IMR-90 (cell line): ENCODE results near the gene ZNF785. TPM values are rescaled to one million over a fixed set of nuclear protein-coding genes. Genes with fewer than 3 reads are reported as not detected.
A peak's percentile ranks its signal among the peaks of the same experiment; 100 is the strongest.

Experiments used
- ATAC-seq: fragments of 200-7000 bp; cut with Tn5 transposase; 2 replicates; pipeline ENCODE4 v1.9.1; 2020; ENCODE audit warnings: low read depth, mild to moderate bottlenecking, moderate library complexity
- BruUV-seq: library from RNA; stranded (reverse); fragments of 400-500 nt; replicated peaks from 2 replicates; lab custom pipeline; 2021; lab: Mats Ljungman, UMichigan
- CTCF ChIA-PET: fragments of 300-600 bp; formaldehyde crosslinking; extraction: SDS; loops from one replicate; lab custom pipeline; 2021; ENCODE audit warnings: antibody characterized with exemption; lab: Yijun Ruan, JAX
- POLR2A ChIA-PET: fragments of 300-600 bp; sonication (Branson Sonifier 250); formaldehyde crosslinking; loops from one replicate; lab custom pipeline; 2022; ENCODE audit warnings: antibody characterized with exemption; ENCODE audit not compliant: unreplicated experiment; lab: Charles Lee
- DNase-seq: peaks from one replicate; pipeline ENCODE4 v3.0.0; 2013
- H2AFZ ChIP-seq: replicated peaks from 2 replicates; pipeline ENCODE3; 2013; ENCODE audit warnings: low read length, mild to moderate bottlenecking; ENCODE audit not compliant: poor library complexity
- H2AK5ac ChIP-seq: 2 replicates; pipeline ENCODE4 v1.6.1; 2013; ENCODE audit warnings: low read depth, low read length, inconsistent platforms
- H2AK9ac ChIP-seq: replicated peaks from 2 replicates; pipeline ENCODE3; 2013; ENCODE audit warnings: mild to moderate bottlenecking, low read depth, low read length, moderate library complexity; ENCODE audit not compliant: poor library complexity
- H2BK120ac ChIP-seq: 2 replicates; pipeline ENCODE4 v1.6.1; 2013; ENCODE audit warnings: low read depth, low read length, inconsistent platforms
- H2BK15ac ChIP-seq: 3 replicates; pipeline ENCODE4 v1.6.1; 2013; ENCODE audit warnings: low read depth, low read length, inconsistent platforms
- H2BK20ac ChIP-seq: 2 replicates; pipeline ENCODE4 v1.6.1; 2013; ENCODE audit warnings: low read depth, mild to moderate bottlenecking, inconsistent platforms, low read length, moderate library complexity
- H2BK5ac ChIP-seq: 2 replicates; pipeline ENCODE4 v1.6.1; 2013; ENCODE audit warnings: mild to moderate bottlenecking, low read depth, low read length, inconsistent platforms; ENCODE audit not compliant: poor library complexity, severe bottlenecking
- H3K14ac ChIP-seq: replicated peaks from 2 replicates; pipeline ENCODE4 v1.6.1; 2013; ENCODE audit warnings: low read depth, low read length, inconsistent platforms
- H3K18ac ChIP-seq: 2 replicates; pipeline ENCODE4 v1.6.1; 2013; ENCODE audit warnings: low read depth, low read length, control low read depth
- H3K23ac ChIP-seq: 2 replicates; pipeline ENCODE4 v1.6.1; 2013; ENCODE audit warnings: low read depth, low read length, inconsistent platforms
- H3K27ac ChIP-seq: 2 replicates; pipeline ENCODE4 v1.5.1; 2013; ENCODE audit warnings: mild to moderate bottlenecking, control low read depth, low read length; ENCODE audit not compliant: insufficient read depth
- H3K27me3 ChIP-seq: 2 replicates; pipeline ENCODE4 v1.6.1; 2013; ENCODE audit warnings: low read length; ENCODE audit not compliant: control insufficient read depth, insufficient read depth
- H3K36me3 ChIP-seq: 2 replicates; pipeline ENCODE4 v1.6.1; 2013; ENCODE audit warnings: low read length, mixed read lengths; ENCODE audit not compliant: control insufficient read depth, insufficient read depth
- H3K4ac ChIP-seq: 2 replicates; pipeline ENCODE4 v1.6.1; 2013; ENCODE audit warnings: low read depth, low read length, inconsistent platforms
- H3K4me1 ChIP-seq: 2 replicates; pipeline ENCODE4 v1.6.1; 2013; ENCODE audit warnings: low read length, mixed read lengths; ENCODE audit not compliant: control insufficient read depth, insufficient read depth
- H3K4me2 ChIP-seq: 2 replicates; pipeline ENCODE4 v1.6.1; 2013; ENCODE audit warnings: low read depth, mild to moderate bottlenecking, control low read depth, low read length, moderate library complexity
- H3K4me3 ChIP-seq: 2 replicates; pipeline ENCODE4 v1.5.1; 2013; ENCODE audit warnings: low read depth, mild to moderate bottlenecking, control low read depth, low read length, moderate library complexity; ENCODE audit not compliant: insufficient read depth
- H3K56ac ChIP-seq: 2 replicates; pipeline ENCODE4 v1.6.1; 2013; ENCODE audit warnings: low read length, inconsistent platforms; ENCODE audit not compliant: insufficient read depth; ENCODE audit errors: extremely low read depth
- H3K79me1 ChIP-seq, 2 experiments: 2 replicates each; pipeline ENCODE4 v1.6.1; 2013; ENCODE audit warnings: low read length in 2 of 2, inconsistent platforms in 1 of 2, low read depth in 1 of 2
- H3K9ac ChIP-seq: 2 replicates; pipeline ENCODE4 v1.6.1; 2013; ENCODE audit warnings: low read depth, low read length, control low read depth
- H3K9me1 ChIP-seq: 2 replicates; pipeline ENCODE4 v1.6.1; 2013; ENCODE audit warnings: low read length, inconsistent platforms; ENCODE audit not compliant: insufficient read depth
- H3K9me3 ChIP-seq: 2 replicates; pipeline ENCODE4 v1.6.1; 2013; ENCODE audit warnings: low read length; ENCODE audit not compliant: control insufficient read depth, insufficient read depth
- H4K20me1 ChIP-seq: 2 replicates; pipeline ENCODE4 v1.6.1; 2013; ENCODE audit warnings: low read length, inconsistent platforms; ENCODE audit not compliant: insufficient read depth
- H4K5ac ChIP-seq: 2 replicates; pipeline ENCODE4 v1.6.1; 2013; ENCODE audit warnings: mild to moderate bottlenecking, low read depth, low read length, control low read depth
- H4K8ac ChIP-seq, 2 experiments: 2 replicates each; pipeline ENCODE4 v1.6.1; 2013; ENCODE audit warnings: low read depth in 2 of 2, low read length in 2 of 2, control low read depth in 1 of 2, inconsistent platforms in 1 of 2
- H4K91ac ChIP-seq: 2 replicates; pipeline ENCODE4 v1.6.1; 2013; ENCODE audit warnings: low read depth, low read length, inconsistent platforms; ENCODE audit not compliant: insufficient read depth
- CEBPB ChIP-seq: IDR thresholded peaks from 2 replicates; pipeline ENCODE4 v1.6.1; 2012; ENCODE audit warnings: low read depth, low read length, improper control_type of control experiment
- MXI1 ChIP-seq: IDR thresholded peaks from 2 replicates; pipeline ENCODE4 v1.6.1; 2012; ENCODE audit warnings: low read depth, mild to moderate bottlenecking, low read length, moderate library complexity, borderline replicate concordance
- WGBS, 2 experiments: methylation state at CpG; one replicate each; pipeline versions ENCODE4 v1.1.5 to v1.1.7; 2013; ENCODE audit warnings: missing lambda C conversion rate in 2 of 2; ENCODE audit not compliant: insufficient read length in 1 of 2; ENCODE audit errors: extremely low coverage in 2 of 2; 5-methylcytosine and 5-hydroxymethylcytosine counted together
- dilution Hi-C: fragments of 300-500 bp; cut with HindIII; formaldehyde crosslinking; loops from one replicate; pipeline ENCODE4 v1.14.3; 2018; ENCODE audit warnings: low sequenced_read_pairs; ENCODE audit not compliant: unreplicated experiment
- in situ Hi-C: fragments of 300-500 bp; cut with MboI; formaldehyde crosslinking; loops from 3 replicates; pipeline ENCODE4 v1.14.3; 2019; ENCODE audit warnings: low sequenced_read_pairs, inconsistent platforms, mixed read lengths
- intact Hi-C: fragments of 100-400 bp; cut with micrococcal nuclease; formaldehyde crosslinking; loops from 2 replicates; pipeline ENCODE4 v1.10.0; 2022
- polyA plus RNA-seq, 3 experiments: library from polyadenylated mRNA; depleted of rRNA; stranded (reverse); fragments of >200 nt; gene quantifications; 2 replicates each; pipeline ENCODE4 v1.2.3, GENCODE V29; 2012; ENCODE audit warnings: low replicate concordance in 1 of 3
- total RNA-seq: library from RNA; depleted of rRNA; stranded (reverse); fragments of >200 nt; gene quantifications from 2 replicates; pipeline ENCODE4 v1.2.3, GENCODE V29; 2012

The ZNF785 gene
- total and polyA plus RNA-seq, 2 of the 4 experiments (the other 2 are of a cell fraction), result 2.9 to 4.0 TPM

GRCh38 chr16:30619202-30619601, 33.7 kb upstream of the ZNF785 start:
- TF ChIP-seq CEBPB (peak; percentile 43), MXI1 (no peak)
- POLR2A ChIA-PET, result no interaction called here
- H4K20me1 ChIP-seq, result no peaks in the 10 kb centered on the region
- no peak overlapping the region for H2AK5ac ChIP-seq
- H3K4me3 ChIP-seq, result no peak overlapping the region
- no peak overlapping the region for H2AK9ac ChIP-seq
- in situ Hi-C loops, result no loop called here
- no peak overlapping the region for H3K4ac ChIP-seq
- H3K56ac ChIP-seq, result no peak overlapping the region
- H3K9me1 ChIP-seq, result no peaks in the 10 kb centered on the region
- no peak overlapping the region for H2BK20ac ChIP-seq
- H3K79me1 ChIP-seq, result no peaks in the 10 kb centered on the region
- dilution Hi-C loops, result no loop called here
- no peak overlapping the region for H3K23ac ChIP-seq
- H2BK15ac ChIP-seq, result no peak overlapping the region
- no peak overlapping the region for H4K8ac ChIP-seq
- H3K4me2 ChIP-seq, result no peak overlapping the region
- peaks cover 15% of the 10 kb centered on the region for H3K27me3 ChIP-seq
- H3K9ac ChIP-seq, result no peak overlapping the region
- no peaks in the 10 kb centered on the region for H3K36me3 ChIP-seq
- ATAC-seq, result no peak
- H3K9me3 ChIP-seq, result peaks cover 7% of the 10 kb centered on the region; the same call in 1 of the 2 replicates
- no peak for DNase-seq
- H4K5ac ChIP-seq, result no peak overlapping the region
- H2BK120ac ChIP-seq, result no peak overlapping the region
- CTCF ChIA-PET, result interaction anchor here (0.5 kb wide), 1 partner anchor 114 kb away, joined by 3 read pairs; no protein-coding TSS in a partner anchor
- no TSS peak for BruUV-seq
- H3K14ac ChIP-seq, result no peak overlapping the region
- H2BK5ac ChIP-seq, result no peak overlapping the region
- H3K18ac ChIP-seq, result no peak overlapping the region
- no CpG with 5 or more reads among the region's 4 CpGs for WGBS, 2 experiments
- intact Hi-C loops, result no loop called here
- no peaks in the 10 kb centered on the region for H3K4me1 ChIP-seq
- H3K27ac ChIP-seq, result no peak overlapping the region
- no peak overlapping the region for H4K91ac ChIP-seq
- no peak overlapping the region for H2AFZ ChIP-seq
